Fibroblast of pulmonary artery (primary cell): ENCODE results near the gene PPARG.
"Not testable (repeated sequence)": the region's sequence is repeated elsewhere in the genome, so short reads cannot be mapped to it uniquely, and the experiment has no call there.

Source experiments
- DNase-seq: peaks from one replicate; pipeline ENCODE4 v3.0.0-alpha.2; 2010; ENCODE audit warnings: low read depth
- H3K4me3 ChIP-seq: replicated peaks from 2 replicates; pipeline ENCODE4 v1.5.1; 2011; ENCODE audit warnings: low read depth, mild to moderate bottlenecking, control low read depth, low read length, moderate library complexity
- CTCF ChIP-seq: IDR thresholded peaks from 2 replicates; pipeline ENCODE4 v1.5.1; 2011; ENCODE audit warnings: mild to moderate bottlenecking, control low read depth, low read length, inconsistent platforms; ENCODE audit errors: missing control alignments

PPARG gene

GRCh38 chr3:12279591-12280326 is 9.1 kb upstream of the PPARG start:
- DNase-seq = no peak
- no peak overlapping the region for H3K4me3 ChIP-seq
- no peak for TF ChIP-seq CTCF

GRCh38 chr3:12280357-12280806 is 8.5 kb upstream of the PPARG start:
- TF ChIP-seq CTCF = no peak
- no peak overlapping the region for H3K4me3 ChIP-seq
- DNase-seq = no peak

- DNase-seq = no peak
- no peak for TF ChIP-seq CTCF
- no peak overlapping the region for H3K4me3 ChIP-seq
Observed at GRCh38 chr3:12284591-12284990, 4.3 kb upstream of the PPARG start.

- TF ChIP-seq CTCF = no peak
- no peak overlapping the region for H3K4me3 ChIP-seq
- DNase-seq = no peak
Observed at GRCh38 chr3:12285003-12285555, 3.8 kb upstream of the PPARG start.

GRCh38 chr3:12285779-12286178 is 3.1 kb upstream of the PPARG start:
- H3K4me3 ChIP-seq, DNase-seq: not testable (repeated sequence)

- H3K4me3 ChIP-seq = no peak overlapping the region
- TF ChIP-seq CTCF = no peak
Observed at GRCh38 chr3:12286504-12286903, 2.4 kb upstream of the PPARG start.

GRCh38 chr3:12286927-12287726 is 1.7 kb upstream of the PPARG start:
- DNase-seq = no peak
- H3K4me3 ChIP-seq = peak overlapping the region; percentile 53
- TF ChIP-seq CTCF = peak; percentile 22

More at GRCh38 chr3:12286504-12286903, 2.4 kb upstream of the PPARG start:
- no peak for DNase-seq
